Skin of body (tissue), 2 donors: ENCODE data around the gene CACNB2. TPM values are rescaled to one million over a fixed set of nuclear protein-coding genes. Genes with fewer than 3 reads are reported as not detected.
A peak's percentile ranks its signal among the peaks of the same experiment; 100 is the strongest.
"Not testable (repeated sequence)": the region's sequence is repeated elsewhere in the genome, so short reads cannot be mapped to it uniquely, and the experiment has no call there.

Experiments used
- DNase-seq: peaks from one replicate; lab custom pipeline; 2025; lab: John Stamatoyannopoulos, UW
- total RNA-seq: library from RNA; depleted of rRNA; stranded (reverse); fragments of >200 nt; gene quantifications from one replicate; pipeline ENCODE4 v1.2.3, GENCODE V29; 2014

The CACNB2 gene
- total RNA-seq, 1 donor from 2014 or later, result 2.6 TPM

DNA sequence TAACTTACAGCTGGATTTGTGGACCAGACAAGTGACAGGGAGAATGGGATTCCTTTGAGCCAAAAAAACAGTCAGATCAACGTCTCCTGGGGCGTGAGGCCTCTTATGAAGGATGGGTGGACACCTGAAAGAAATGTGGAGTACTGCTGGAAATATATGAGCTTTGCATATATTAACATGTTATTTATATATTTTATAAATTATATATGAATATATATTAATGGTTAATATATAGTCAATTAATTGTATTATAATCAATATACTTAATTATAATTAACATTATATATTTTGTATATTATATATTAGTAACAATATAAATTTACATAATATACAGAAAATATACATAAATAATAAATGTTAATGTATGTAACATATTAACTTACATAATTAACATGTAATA lies 57.5 kb downstream of the CACNB2 start:
- no peak for DNase-seq

DNA sequence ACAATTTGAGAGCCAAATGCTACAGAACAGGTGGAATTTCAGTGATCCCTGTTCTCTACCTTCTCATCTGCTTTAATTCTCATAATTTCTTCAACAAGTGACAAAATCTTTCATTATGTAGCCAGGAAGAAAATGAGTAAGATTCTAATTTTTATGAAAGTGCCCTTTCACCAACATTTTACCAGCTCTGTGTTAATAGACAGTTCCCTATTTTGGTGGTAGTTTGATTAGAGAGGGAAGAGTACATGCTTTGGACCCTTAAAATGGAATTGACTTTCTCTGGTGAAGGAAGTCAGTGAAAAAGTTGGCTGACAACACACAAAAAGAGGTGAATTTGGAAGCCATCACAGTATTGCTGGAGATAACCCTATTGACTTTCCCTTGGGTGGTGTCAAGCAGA lies 61.7 kb downstream of the CACNB2 start:
- no peak for DNase-seq

DNA sequence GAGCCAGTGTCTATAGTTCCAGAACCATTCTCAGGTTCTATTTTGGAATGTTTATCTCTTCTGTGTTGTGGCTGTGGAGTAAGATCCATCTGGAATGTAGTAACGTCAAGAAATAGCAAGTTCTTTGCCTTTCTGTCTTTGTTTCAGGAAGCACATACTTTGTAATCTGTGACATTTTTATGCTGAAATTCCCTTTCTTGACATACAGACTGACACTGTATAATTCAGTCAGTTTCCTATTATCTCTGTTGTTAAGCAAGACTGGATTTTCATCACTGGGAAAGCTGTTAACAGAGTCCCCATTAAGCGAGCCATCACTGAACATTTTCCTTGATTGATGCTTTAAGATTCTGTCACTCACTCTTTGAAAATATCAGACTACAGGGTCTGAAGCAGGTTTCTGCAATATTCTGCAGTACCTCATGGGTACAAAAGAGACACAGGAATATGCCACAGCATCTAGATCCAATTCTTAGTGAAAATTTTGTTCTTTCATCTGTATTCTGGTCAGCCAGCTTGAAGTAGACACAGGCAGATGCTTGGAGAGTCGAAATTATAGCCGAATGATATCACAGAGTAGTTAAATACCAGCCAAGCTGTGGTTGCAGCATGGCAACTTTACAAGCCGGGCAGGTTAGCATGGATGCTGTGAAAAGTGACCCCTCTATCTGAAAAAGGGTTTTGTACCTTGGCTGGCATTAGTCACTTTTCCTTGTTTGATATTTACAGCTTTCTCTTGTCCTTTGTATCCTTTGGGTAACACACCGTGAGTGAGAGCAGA lies 62.6 kb downstream of the CACNB2 start:
- no peak for DNase-seq

DNA sequence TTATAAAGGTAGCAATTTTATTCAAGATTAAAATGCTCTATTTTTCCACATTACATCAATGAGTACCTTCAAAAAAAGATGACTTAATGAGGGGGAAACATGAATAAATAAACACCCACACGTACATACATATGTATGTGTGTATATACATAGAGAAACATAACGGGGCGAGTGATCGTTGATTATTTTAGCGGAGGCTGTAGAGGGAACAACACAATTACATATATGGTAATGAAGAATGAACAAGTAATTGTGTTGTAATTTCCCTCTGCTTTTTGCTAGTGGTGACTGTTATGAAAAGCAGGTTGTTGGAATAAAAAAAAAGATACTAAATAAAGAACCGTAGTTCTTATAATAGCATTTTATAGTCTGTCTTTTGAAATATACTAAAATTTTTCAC lies 63.2 kb downstream of the CACNB2 start:
- DNase-seq, result no peak

GRCh38 chr10:18204039-18204835 lies 64.0 kb downstream of the CACNB2 start:
- DNase-seq, result no peak

DNA sequence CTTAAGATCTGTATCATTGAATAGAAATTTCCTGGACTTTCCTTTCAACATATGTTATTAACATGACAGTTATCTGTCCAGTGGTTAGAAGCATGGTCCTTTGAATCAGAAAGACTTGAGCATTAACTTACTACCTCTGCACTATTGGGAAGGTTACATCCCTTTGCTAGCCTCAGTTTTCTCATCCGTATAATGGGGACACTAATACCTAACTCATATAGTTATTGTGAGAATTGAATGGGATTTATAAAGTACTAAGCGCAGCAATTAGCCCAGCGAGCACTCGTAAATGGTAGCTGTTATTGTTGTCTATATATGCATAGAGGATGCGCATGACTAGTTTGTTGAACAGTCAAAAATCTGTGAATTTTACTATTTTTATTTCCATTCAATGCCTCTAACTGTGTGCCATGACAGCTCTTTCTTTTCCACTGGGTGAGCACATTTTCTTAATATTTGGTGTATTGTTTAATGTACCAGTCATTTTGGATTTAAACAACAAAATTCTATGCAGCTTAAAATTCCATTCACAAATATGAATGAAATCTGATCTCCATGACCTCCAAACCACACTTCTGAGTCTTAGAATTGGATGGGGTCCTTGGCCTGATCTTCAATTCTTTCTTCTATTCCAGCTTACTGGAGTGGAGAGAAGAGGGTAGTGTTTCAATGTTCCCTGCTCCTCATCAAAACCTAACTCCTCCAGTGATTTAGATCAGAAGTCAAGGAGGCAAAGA lies 65.0 kb downstream of the CACNB2 start:
- no peak for DNase-seq

DNA sequence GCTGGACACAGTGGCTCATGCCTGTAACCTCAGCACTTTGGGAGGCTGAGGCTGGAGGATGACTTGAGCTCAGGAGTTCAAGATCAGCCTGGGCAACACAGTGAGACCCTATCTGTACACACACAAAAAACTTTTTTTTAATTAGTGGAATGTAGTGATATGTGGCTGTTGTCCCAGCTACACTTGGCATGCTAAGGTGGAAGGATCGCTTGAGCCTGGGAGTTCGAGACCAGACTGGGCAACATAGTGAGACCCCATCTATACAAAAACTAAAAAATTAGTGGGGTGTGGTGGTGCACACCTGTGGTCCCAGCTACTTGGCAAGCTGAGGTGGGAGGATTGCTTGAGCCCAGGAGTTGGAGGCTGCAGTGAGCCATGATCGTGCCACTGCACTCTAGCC lies 68.0 kb downstream of the CACNB2 start:
- DNase-seq, result not testable (repeated sequence)

DNA sequence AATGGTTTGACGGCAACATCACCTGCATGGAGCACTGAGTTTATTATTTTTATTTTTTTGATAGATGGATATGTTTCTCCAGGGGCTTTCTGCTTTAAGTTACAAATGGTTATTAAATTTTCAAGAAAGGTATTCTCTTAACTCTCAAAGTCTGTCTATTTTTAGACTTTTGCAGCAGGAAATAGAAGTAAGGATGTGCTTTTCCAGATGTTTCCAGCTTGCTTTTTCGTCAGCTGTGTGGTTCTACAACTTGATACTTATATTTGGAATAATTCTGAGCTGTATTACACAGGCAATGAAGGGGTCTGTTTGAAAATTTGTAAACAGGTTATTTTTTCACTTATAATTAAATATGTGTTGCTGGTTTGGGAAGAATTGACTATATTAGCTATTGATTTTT lies 69.0 kb downstream of the CACNB2 start:
- DNase-seq, result no peak

GRCh38 chr10:18210711-18211110 lies 70.5 kb downstream of the CACNB2 start:
- no peak for DNase-seq

DNA sequence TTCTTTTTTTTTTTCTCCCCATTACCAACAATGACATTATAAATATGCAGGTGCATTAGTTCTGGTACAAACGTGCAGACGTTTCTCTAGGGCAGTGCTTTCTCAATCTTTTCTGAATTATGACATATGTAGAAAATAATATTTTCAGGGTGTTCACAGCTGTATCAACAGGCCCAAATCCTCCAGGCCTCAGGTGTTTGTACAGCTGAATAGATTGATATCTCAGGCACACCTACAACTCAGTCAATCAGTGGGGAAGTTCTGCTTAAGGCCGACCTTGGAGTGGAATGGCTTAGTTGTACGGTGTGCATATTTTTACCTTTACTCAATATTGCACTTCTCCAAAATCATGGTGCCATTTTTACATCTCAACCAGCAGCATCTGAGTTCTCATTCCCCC lies 71.6 kb downstream of the CACNB2 start:
- DNase-seq, result no peak

- no peak for DNase-seq
Measured at GRCh38 chr10:18213271-18213670, 73.0 kb downstream of the CACNB2 start.

- DNase-seq, result peak; percentile 47
Measured at GRCh38 chr10:18214691-18215563, 74.7 kb downstream of the CACNB2 start.

DNA sequence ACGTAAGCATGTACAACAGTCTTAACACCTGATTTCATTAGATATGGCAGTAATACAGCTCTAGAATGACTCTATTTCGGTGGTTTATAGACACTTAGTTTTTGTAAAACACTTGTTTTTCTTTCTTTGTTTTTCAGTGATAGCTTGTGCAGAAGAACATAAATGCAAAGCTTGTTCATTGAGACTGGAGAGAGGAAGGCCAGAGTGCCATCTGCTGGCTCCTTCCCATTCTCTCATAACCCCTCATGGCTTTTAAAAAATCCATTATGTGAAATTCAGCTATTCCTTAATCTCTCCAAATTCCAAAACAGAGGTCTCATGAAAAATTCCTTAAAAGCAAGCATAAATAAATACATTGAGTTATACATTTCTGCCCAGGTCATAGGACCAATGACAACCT lies 76.3 kb downstream of the CACNB2 start:
- DNase-seq, result no peak

- DNase-seq, result no peak
Measured at GRCh38 chr10:18217577-18217976, 77.4 kb downstream of the CACNB2 start.

GRCh38 chr10:18219146-18219545 lies 78.9 kb downstream of the CACNB2 start:
- no peak for DNase-seq

- DNase-seq, result no peak
Measured at GRCh38 chr10:18221123-18221522, 80.9 kb downstream of the CACNB2 start.

DNA sequence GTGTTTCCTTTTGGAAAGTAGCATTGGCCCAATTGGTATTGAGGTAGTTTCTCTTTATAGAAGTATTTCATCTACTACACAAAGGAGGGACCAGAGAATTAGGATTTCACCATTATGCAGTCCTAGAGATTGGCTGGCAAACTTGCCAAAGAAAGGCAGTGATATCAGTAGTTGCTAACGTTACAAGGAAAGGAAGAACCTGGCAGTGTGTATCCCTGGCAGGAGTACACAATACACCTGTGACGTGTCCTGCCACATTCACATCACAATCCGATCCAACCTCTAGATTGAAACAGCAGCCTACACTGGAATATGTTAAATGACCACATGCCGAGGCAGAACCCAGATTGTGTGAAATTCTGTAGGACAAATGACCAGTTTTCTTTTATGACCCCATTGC lies 81.7 kb downstream of the CACNB2 start:
- DNase-seq, result no peak

- no peak for DNase-seq
Measured at GRCh38 chr10:18222866-18223265, 82.6 kb downstream of the CACNB2 start.

DNA sequence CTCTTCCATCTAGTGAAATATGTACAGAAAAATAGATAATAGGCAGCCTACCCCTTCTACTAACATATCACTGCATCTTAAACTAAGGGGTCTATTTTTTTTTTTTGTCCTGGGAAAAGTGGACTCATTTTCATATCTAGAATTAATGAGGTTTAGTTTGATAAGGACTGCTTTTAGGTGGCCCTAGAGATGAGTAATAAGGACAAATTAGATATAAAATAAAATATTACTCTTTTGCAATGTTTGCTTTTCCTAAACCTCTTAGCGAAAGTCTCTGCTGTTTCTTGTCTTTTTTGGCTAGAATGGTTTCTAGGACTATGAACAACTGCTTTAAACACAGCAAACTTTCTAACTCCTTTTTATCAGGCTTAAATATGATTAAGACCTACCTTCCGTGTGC lies 83.7 kb downstream of the CACNB2 start:
- DNase-seq, result no peak

GRCh38 chr10:18224626-18225445 lies 84.6 kb downstream of the CACNB2 start:
- no peak for DNase-seq
